ENCODE results near the gene KIAA1328. TPM values are rescaled to one million over a fixed set of nuclear protein-coding genes. Genes with fewer than 3 reads are reported as not detected.

Gene KIAA1328
- polyA plus RNA-seq, 1 donor (not counting 4 experiments of a cell fraction or from before 2014, with no cell fraction given): 5.5 TPM

DNA sequence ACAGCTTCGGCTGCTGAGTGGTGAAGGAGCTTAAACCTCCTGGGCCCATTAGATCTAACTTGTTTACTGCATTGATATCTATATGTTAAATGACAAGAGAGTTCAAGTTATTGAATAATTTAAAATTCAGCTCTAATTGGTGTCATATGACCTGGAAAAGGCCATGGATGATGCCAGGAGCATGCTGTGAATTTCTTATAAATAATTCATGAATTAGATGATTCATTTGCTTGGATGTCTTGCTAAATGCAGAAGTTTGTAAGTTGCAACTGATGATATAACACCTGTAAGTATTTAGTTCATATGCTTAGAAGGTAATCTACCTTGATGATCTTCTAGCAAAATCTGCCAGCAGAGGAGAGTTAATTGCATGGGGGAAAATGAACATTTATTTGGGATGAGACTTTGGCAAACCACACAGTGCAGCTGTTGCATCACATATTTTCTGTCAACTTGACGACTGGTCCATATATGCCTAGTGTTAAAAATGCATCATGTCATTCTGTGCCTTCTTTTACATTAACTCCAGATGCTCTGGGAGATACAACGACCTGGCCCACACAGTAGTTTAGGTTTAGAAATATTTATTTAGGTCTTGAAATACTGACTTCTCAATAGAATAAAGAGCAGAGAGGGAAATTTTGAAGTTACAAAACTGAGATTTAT lies 226.3 kb downstream of the KIAA1328 start:
- H3K9ac ChIP-seq (ENCODE audit: control insufficient read depth, extremely low read depth, insufficient read depth, low read length): no peak overlapping the region
- no peaks in the 10 kb centered on the region for H3K9me3 ChIP-seq (ENCODE audit: control insufficient read depth, low read depth, low read length)
- DNase-seq (ENCODE audit: low read depth, low spot score): no peak
- FAIRE-seq: no peak
- H3K27ac ChIP-seq (ENCODE audit: control insufficient read depth, insufficient read depth, low read length): no peak overlapping the region
- no peaks in the 10 kb centered on the region for H4K20me1 ChIP-seq (ENCODE audit: control insufficient read depth, extremely low read depth, insufficient read depth, low read length)
- H3K36me3 ChIP-seq (ENCODE audit: control insufficient read depth in 2 of 2, extremely low read depth in 1 of 2, insufficient read depth in 2 of 2, low read length in 2 of 2): no peaks in the 10 kb centered on the region
- H3K79me2 ChIP-seq (ENCODE audit: control insufficient read depth, insufficient read depth, low read length): no peaks in the 10 kb centered on the region
- no peak overlapping the region for H3K4me2 ChIP-seq (ENCODE audit: control insufficient read depth, extremely low read depth, insufficient read depth, low read depth, low read length)
- dilution Hi-C loops (cut with MboI; ENCODE audit: extremely low pct_ligation_motif_present, low sequenced_read_pairs): no loop called here
- no peak overlapping the region for H3K4me3 ChIP-seq (ENCODE audit: control insufficient read depth in 2 of 3, extremely low read depth in 1 of 3, insufficient read depth in 2 of 3, low read depth in 1 of 3, low read length in 3 of 3)
- H2AFZ ChIP-seq (ENCODE audit: control insufficient read depth, low read length): no peak overlapping the region
- no peak for TF ChIP-seq EZH2 (IDR thresholded peaks at IDR 0.05; ENCODE audit: low read length)
- TF ChIP-seq, protein P1, sequence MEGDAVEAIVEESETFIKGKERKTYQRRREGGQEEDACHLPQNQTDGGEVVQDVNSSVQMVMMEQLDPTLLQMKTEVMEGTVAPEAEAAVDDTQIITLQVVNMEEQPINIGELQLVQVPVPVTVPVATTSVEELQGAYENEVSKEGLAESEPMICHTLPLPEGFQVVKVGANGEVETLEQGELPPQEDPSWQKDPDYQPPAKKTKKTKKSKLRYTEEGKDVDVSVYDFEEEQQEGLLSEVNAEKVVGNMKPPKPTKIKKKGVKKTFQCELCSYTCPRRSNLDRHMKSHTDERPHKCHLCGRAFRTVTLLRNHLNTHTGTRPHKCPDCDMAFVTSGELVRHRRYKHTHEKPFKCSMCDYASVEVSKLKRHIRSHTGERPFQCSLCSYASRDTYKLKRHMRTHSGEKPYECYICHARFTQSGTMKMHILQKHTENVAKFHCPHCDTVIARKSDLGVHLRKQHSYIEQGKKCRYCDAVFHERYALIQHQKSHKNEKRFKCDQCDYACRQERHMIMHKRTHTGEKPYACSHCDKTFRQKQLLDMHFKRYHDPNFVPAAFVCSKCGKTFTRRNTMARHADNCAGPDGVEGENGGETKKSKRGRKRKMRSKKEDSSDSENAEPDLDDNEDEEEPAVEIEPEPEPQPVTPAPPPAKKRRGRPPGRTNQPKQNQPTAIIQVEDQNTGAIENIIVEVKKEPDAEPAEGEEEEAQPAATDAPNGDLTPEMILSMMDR (optimal IDR thresholded peaks at IDR 0.05 in 1 of 3, IDR thresholded peaks at IDR 0.05 in 1 of 3, conservative IDR thresholded peaks at IDR 0.05 in 1 of 3; ENCODE audit: extremely low read depth in 1 of 3, insufficient read depth in 2 of 3, low read length in 3 of 3): no peak
- H3K27me3 ChIP-seq (ENCODE audit: control insufficient read depth, extremely low read depth, insufficient read depth, low read length): no peaks in the 10 kb centered on the region
- H3K9me1 ChIP-seq (ENCODE audit: control insufficient read depth, extremely low read depth, insufficient read depth, low read length): no peaks in the 10 kb centered on the region
- no peaks in the 10 kb centered on the region for H3K4me1 ChIP-seq (ENCODE audit: control insufficient read depth, extremely low read depth, insufficient read depth, low read length)

DNA sequence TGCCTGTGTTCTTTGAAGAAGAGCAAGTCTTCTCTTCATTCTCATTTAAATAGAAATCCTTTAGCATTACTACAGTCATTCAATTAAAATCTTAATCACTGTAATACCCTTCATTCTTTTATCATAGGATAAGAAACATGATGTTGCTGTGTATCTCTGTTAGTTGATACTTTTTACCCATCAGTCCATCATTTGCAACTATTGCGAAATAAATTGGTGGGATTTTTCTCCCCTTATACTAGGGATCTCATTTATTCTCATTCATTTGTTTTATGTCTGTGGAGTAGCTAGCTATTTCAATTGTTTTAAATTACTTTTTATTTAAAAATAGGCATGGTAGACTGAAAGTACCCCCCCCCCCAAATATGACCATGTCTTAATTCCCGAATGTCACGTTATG lies 235.3 kb downstream of the KIAA1328 start:
- Histone ChIP-seq H3K27ac (ENCODE audit: control insufficient read depth, insufficient read depth, low read length) (no peak overlapping the region), H3K36me3 (ENCODE audit: control insufficient read depth in 2 of 2, extremely low read depth in 1 of 2, insufficient read depth in 2 of 2, low read length in 2 of 2) (no peaks in the 10 kb centered on the region), H3K4me2 (ENCODE audit: control insufficient read depth, extremely low read depth, insufficient read depth, low read depth, low read length) (no peak overlapping the region), H3K9ac (ENCODE audit: control insufficient read depth, extremely low read depth, insufficient read depth, low read length) (no peak overlapping the region), H3K9me3 (ENCODE audit: control insufficient read depth, low read depth, low read length) (no peaks in the 10 kb centered on the region), H3K79me2 (ENCODE audit: control insufficient read depth, insufficient read depth, low read length) (no peaks in the 10 kb centered on the region), H3K27me3 (ENCODE audit: control insufficient read depth, extremely low read depth, insufficient read depth, low read length) (no peaks in the 10 kb centered on the region), H3K4me3 (ENCODE audit: control insufficient read depth in 2 of 3, extremely low read depth in 1 of 3, insufficient read depth in 2 of 3, low read depth in 1 of 3, low read length in 3 of 3) (no peak overlapping the region), H3K9me1 (ENCODE audit: control insufficient read depth, extremely low read depth, insufficient read depth, low read length) (no peaks in the 10 kb centered on the region), H2AFZ (ENCODE audit: control insufficient read depth, low read length) (no peak overlapping the region), H3K4me1 (ENCODE audit: control insufficient read depth, extremely low read depth, insufficient read depth, low read length) (no peaks in the 10 kb centered on the region), H4K20me1 (ENCODE audit: control insufficient read depth, extremely low read depth, insufficient read depth, low read length) (no peaks in the 10 kb centered on the region)
- no peak for FAIRE-seq
- dilution Hi-C loops (cut with MboI; ENCODE audit: extremely low pct_ligation_motif_present, low sequenced_read_pairs): no loop called here
- TF ChIP-seq, protein P1 (optimal IDR thresholded peaks at IDR 0.05 in 1 of 3, IDR thresholded peaks at IDR 0.05 in 1 of 3, conservative IDR thresholded peaks at IDR 0.05 in 1 of 3; ENCODE audit: extremely low read depth in 1 of 3, insufficient read depth in 2 of 3, low read length in 3 of 3): no peak
- no peak for TF ChIP-seq EZH2 (IDR thresholded peaks at IDR 0.05; ENCODE audit: low read length)
- DNase-seq (ENCODE audit: low read depth, low spot score): no peak
